ENCODE results near the gene PPIF. TPM values are rescaled to one million over a fixed set of nuclear protein-coding genes. Genes with fewer than 3 reads are reported as not detected.

The PPIF gene
- total RNA-seq, 2 donors from 2014 or later, result 30.6 to 69.1 TPM

- Histone ChIP-seq H3K9me3 (no peaks in the 10 kb centered on the region), H3K4me1 (replicated peaks) (peaks cover 14% of the 10 kb centered on the region), H3K36me3 (no peaks in the 10 kb centered on the region), H3K4me3 (no peak overlapping the region), H3K27me3 (replicated peaks; ENCODE audit: insufficient read depth) (no peaks in the 10 kb centered on the region), H3K27ac (peak overlapping the region; percentile 67 to 73)
- TF ChIP-seq POLR2A (IDR thresholded peaks at IDR 0.05) (no peak), POLR2AphosphoS5 (IDR thresholded peaks at IDR 0.05) (peak; percentile 25)
- no peak for DNase-seq (ENCODE audit: low spot score)
- 56% methylated on average over 14 of the region's 14 CpGs for WGBS
- intact Hi-C loops (cut with DNase I), result loop anchor here (2.0 to 5.0 kb wide), 2 partner anchors 67 to 88 kb away; partner anchors contain the start of gene ZCCHC24
Observed at GRCh38 chr10:79380125-79380945, 33.1 kb downstream of the PPIF start.

GRCh38 chr10:79380946-79381721 lies 33.9 kb downstream of the PPIF start:
- Histone ChIP-seq H3K4me3 (no peak overlapping the region), H3K9me3 (no peaks in the 10 kb centered on the region), H3K36me3 (no peaks in the 10 kb centered on the region), H3K4me1 (replicated peaks) (peaks cover 14% of the 10 kb centered on the region), H3K27ac (peak overlapping the region; percentile 67 to 73), H3K27me3 (replicated peaks; ENCODE audit: insufficient read depth) (no peaks in the 10 kb centered on the region)
- TF ChIP-seq CTCF (IDR thresholded peaks at IDR 0.05) (no peak), POLR2A (IDR thresholded peaks at IDR 0.05) (no peak), POLR2AphosphoS5 (IDR thresholded peaks at IDR 0.05) (no peak)
- peak; percentile 3 for DNase-seq (ENCODE audit: low spot score)
- intact Hi-C loops (cut with DNase I), result loop anchor here (2.0 to 5.0 kb wide), 2 partner anchors 66 to 88 kb away; partner anchors contain the start of gene ZCCHC24
- WGBS, result 52% methylated on average over 7 of the region's 9 CpGs

- peaks cover 14% of the 10 kb centered on the region for H3K4me1 ChIP-seq (replicated peaks)
- H3K27ac ChIP-seq, result peak overlapping the region; percentile 67 to 73
- no peaks in the 10 kb centered on the region for H3K36me3 ChIP-seq
- H3K4me3 ChIP-seq, result no peak overlapping the region
- DNase-seq (ENCODE audit: low spot score), result peak; percentile 28
- WGBS, result 33% methylated on average over 10 of the region's 11 CpGs
- H3K9me3 ChIP-seq, result no peaks in the 10 kb centered on the region
- H3K27me3 ChIP-seq (replicated peaks; ENCODE audit: insufficient read depth), result no peaks in the 10 kb centered on the region
- intact Hi-C loops (cut with DNase I), result loop anchor here (2.0 to 5.0 kb wide), 3 partner anchors 17 to 87 kb away; partner anchors contain the start of gene ZCCHC24
- no peak for TF ChIP-seq POLR2A (IDR thresholded peaks at IDR 0.05)
- TF ChIP-seq POLR2AphosphoS5 (IDR thresholded peaks at IDR 0.05), result peak; percentile 44
Observed at GRCh38 chr10:79381804-79382221, 34.5 kb downstream of the PPIF start.

- H3K27ac ChIP-seq, result peak overlapping the region; percentile 67 to 73
- H3K27me3 ChIP-seq (replicated peaks; ENCODE audit: insufficient read depth), result no peaks in the 10 kb centered on the region
- intact Hi-C loops (cut with DNase I), result loop anchor here (2.0 to 5.0 kb wide), 2 partner anchors 16 to 65 kb away; partner anchors contain the start of gene ZCCHC24
- TF ChIP-seq POLR2AphosphoS5 (IDR thresholded peaks at IDR 0.05) (no peak), POLR2A (IDR thresholded peaks at IDR 0.05) (no peak), CTCF (IDR thresholded peaks at IDR 0.05) (no peak)
- no peak overlapping the region for H3K4me3 ChIP-seq
- DNase-seq (ENCODE audit: low spot score), result peak; percentile 2
- no peaks in the 10 kb centered on the region for H3K9me3 ChIP-seq
- peaks cover 14% of the 10 kb centered on the region for H3K4me1 ChIP-seq (replicated peaks)
- no peaks in the 10 kb centered on the region for H3K36me3 ChIP-seq
- 68% methylated on average over 18 of the region's 18 CpGs for WGBS
Observed at GRCh38 chr10:79382491-79382941, 35.2 kb downstream of the PPIF start.

GRCh38 chr10:79383974-79384606 lies 36.8 kb downstream of the PPIF start:
- Histone ChIP-seq H3K9me3 (no peaks in the 10 kb centered on the region), H3K4me3 (no peak overlapping the region), H3K27ac (no peak overlapping the region), H3K27me3 (replicated peaks; ENCODE audit: insufficient read depth) (no peaks in the 10 kb centered on the region), H3K36me3 (no peaks in the 10 kb centered on the region), H3K4me1 (replicated peaks) (peaks cover 14% of the 10 kb centered on the region)
- 89% methylated on average over 12 of the region's 12 CpGs for WGBS
- intact Hi-C loops (cut with DNase I), result loop anchor here (2.0 to 5.0 kb wide), 2 partner anchors 15 to 63 kb away; partner anchors contain the start of gene ZCCHC24
- TF ChIP-seq POLR2AphosphoS5 (IDR thresholded peaks at IDR 0.05) (no peak), CTCF (IDR thresholded peaks at IDR 0.05) (no peak), POLR2A (IDR thresholded peaks at IDR 0.05) (no peak)
- peak; percentile 3 for DNase-seq (ENCODE audit: low spot score)
